ENCODE measurements around the gene PTPRS. TPM values are rescaled to one million over a fixed set of nuclear protein-coding genes. Genes with fewer than 3 reads are reported as not detected.

PTPRS gene
- polyA plus RNA-seq, 1 donor (not counting 4 experiments of a cell fraction or from before 2014, with no cell fraction given), result 2.5 TPM

DNA sequence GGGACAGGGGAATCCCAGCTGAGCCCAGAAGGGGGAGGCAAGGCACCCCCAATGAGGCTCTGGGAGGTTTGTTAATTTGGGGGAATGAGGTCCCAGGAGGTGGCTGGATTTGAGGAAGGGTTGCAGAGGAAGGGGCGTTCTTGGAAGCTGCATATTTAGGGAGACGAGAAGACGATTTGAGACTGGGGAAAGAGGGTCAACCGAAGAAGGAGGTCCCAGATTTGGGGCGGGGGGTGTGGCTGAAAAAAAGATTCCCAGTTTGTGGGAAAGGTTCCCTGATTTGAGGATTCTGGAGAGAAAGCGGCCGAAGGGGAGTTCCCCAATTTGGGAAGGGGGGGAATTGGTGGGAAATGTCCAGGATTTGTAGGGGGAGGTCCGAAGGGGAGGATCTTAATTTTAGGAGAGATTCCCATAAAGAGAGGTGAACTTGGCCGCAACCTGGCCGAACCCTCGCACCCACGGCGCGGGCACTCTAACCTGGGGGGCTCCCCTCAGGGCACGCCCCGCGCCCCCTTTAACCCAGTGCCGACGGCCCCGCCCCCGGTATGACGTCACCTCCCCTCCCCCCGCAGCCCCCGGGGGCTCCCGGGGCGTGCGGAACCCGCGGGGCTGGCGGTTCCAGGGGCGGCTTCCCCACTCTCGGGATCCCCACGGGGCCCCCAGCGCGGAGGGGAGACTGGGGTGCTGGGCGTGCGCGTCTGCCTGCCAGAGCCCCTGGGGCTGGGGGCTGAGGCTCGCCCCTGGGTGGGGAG is 1.2 kb downstream of the PTPRS start:
- Histone ChIP-seq H3K4me2 (ENCODE audit: control insufficient read depth, extremely low read depth, insufficient read depth, low read depth, low read length) (peak overlapping the region; percentile 45), H3K27ac (ENCODE audit: control insufficient read depth, insufficient read depth, low read length) (no peak overlapping the region), H3K36me3 (ENCODE audit: control insufficient read depth in 2 of 2, extremely low read depth in 1 of 2, insufficient read depth in 2 of 2, low read length in 2 of 2) (no peaks in the 10 kb centered on the region), H3K9me3 (ENCODE audit: control insufficient read depth, low read depth, low read length) (no peaks in the 10 kb centered on the region), H3K4me1 (ENCODE audit: control insufficient read depth, extremely low read depth, insufficient read depth, low read length) (peaks cover 8% of the 10 kb centered on the region), H3K4me3 (ENCODE audit: control insufficient read depth in 2 of 3, extremely low read depth in 1 of 3, insufficient read depth in 2 of 3, low read depth in 1 of 3, low read length in 3 of 3) (peak overlapping the region; percentile 37 to 64 (median 51)), H3K9ac (ENCODE audit: control insufficient read depth, extremely low read depth, insufficient read depth, low read length) (no peak overlapping the region), H2AFZ (ENCODE audit: control insufficient read depth, low read length) (no peak overlapping the region), H3K9me1 (ENCODE audit: control insufficient read depth, extremely low read depth, insufficient read depth, low read length) (no peaks in the 10 kb centered on the region), H3K27me3 (ENCODE audit: control insufficient read depth, extremely low read depth, insufficient read depth, low read length) (peaks cover 35% of the 10 kb centered on the region), H4K20me1 (ENCODE audit: control insufficient read depth, extremely low read depth, insufficient read depth, low read length) (no peaks in the 10 kb centered on the region), H3K79me2 (ENCODE audit: control insufficient read depth, insufficient read depth, low read length) (no peaks in the 10 kb centered on the region)
- dilution Hi-C loops (cut with MboI; ENCODE audit: extremely low pct_ligation_motif_present, low sequenced_read_pairs), result no loop called here
- peak; percentile 88 for TF ChIP-seq EZH2 (IDR thresholded peaks at IDR 0.05; ENCODE audit: low read length)
- TF ChIP-seq, protein P1, sequence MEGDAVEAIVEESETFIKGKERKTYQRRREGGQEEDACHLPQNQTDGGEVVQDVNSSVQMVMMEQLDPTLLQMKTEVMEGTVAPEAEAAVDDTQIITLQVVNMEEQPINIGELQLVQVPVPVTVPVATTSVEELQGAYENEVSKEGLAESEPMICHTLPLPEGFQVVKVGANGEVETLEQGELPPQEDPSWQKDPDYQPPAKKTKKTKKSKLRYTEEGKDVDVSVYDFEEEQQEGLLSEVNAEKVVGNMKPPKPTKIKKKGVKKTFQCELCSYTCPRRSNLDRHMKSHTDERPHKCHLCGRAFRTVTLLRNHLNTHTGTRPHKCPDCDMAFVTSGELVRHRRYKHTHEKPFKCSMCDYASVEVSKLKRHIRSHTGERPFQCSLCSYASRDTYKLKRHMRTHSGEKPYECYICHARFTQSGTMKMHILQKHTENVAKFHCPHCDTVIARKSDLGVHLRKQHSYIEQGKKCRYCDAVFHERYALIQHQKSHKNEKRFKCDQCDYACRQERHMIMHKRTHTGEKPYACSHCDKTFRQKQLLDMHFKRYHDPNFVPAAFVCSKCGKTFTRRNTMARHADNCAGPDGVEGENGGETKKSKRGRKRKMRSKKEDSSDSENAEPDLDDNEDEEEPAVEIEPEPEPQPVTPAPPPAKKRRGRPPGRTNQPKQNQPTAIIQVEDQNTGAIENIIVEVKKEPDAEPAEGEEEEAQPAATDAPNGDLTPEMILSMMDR (optimal IDR thresholded peaks at IDR 0.05 in 1 of 3, IDR thresholded peaks at IDR 0.05 in 1 of 3, conservative IDR thresholded peaks at IDR 0.05 in 1 of 3; ENCODE audit: extremely low read depth in 1 of 3, insufficient read depth in 2 of 3, low read length in 3 of 3), result no peak
- no peak for DNase-seq (ENCODE audit: low read depth, low spot score)
- FAIRE-seq, result no peak

GRCh38 chr19:5338656-5339197 is 1.9 kb downstream of the PTPRS start:
- Histone ChIP-seq H3K9me3 (ENCODE audit: control insufficient read depth, low read depth, low read length) (no peaks in the 10 kb centered on the region), H3K79me2 (ENCODE audit: control insufficient read depth, insufficient read depth, low read length) (no peaks in the 10 kb centered on the region), H3K27ac (ENCODE audit: control insufficient read depth, insufficient read depth, low read length) (no peak overlapping the region), H3K27me3 (ENCODE audit: control insufficient read depth, extremely low read depth, insufficient read depth, low read length) (peaks cover 35% of the 10 kb centered on the region), H3K4me1 (ENCODE audit: control insufficient read depth, extremely low read depth, insufficient read depth, low read length) (peaks cover 8% of the 10 kb centered on the region), H3K4me3 (ENCODE audit: control insufficient read depth in 2 of 3, extremely low read depth in 1 of 3, insufficient read depth in 2 of 3, low read depth in 1 of 3, low read length in 3 of 3) (no peak overlapping the region), H4K20me1 (ENCODE audit: control insufficient read depth, extremely low read depth, insufficient read depth, low read length) (no peaks in the 10 kb centered on the region), H2AFZ (ENCODE audit: control insufficient read depth, low read length) (no peak overlapping the region), H3K36me3 (ENCODE audit: control insufficient read depth in 2 of 2, extremely low read depth in 1 of 2, insufficient read depth in 2 of 2, low read length in 2 of 2) (no peaks in the 10 kb centered on the region), H3K4me2 (ENCODE audit: control insufficient read depth, extremely low read depth, insufficient read depth, low read depth, low read length) (peak overlapping the region; percentile 45), H3K9ac (ENCODE audit: control insufficient read depth, extremely low read depth, insufficient read depth, low read length) (no peak overlapping the region), H3K9me1 (ENCODE audit: control insufficient read depth, extremely low read depth, insufficient read depth, low read length) (no peaks in the 10 kb centered on the region)
- FAIRE-seq (no peak), DNase-seq (ENCODE audit: low read depth, low spot score) (no peak)
- dilution Hi-C loops (cut with MboI; ENCODE audit: extremely low pct_ligation_motif_present, low sequenced_read_pairs), result no loop called here
- TF ChIP-seq EZH2 (IDR thresholded peaks at IDR 0.05; ENCODE audit: low read length), result peak; percentile 96
- TF ChIP-seq, protein P1 (optimal IDR thresholded peaks at IDR 0.05 in 1 of 3, IDR thresholded peaks at IDR 0.05 in 1 of 3, conservative IDR thresholded peaks at IDR 0.05 in 1 of 3; ENCODE audit: extremely low read depth in 1 of 3, insufficient read depth in 2 of 3, low read length in 3 of 3), result peak in 1 of 3 experiments; percentile 35

Data from keratinocyte (primary cell).